GM10266 (cell line): ENCODE results near the gene SHISA4.

Experiments used
- DNase-seq: peaks from one replicate; pipeline ENCODE4 v3.0.0; 2012; ENCODE audit errors: extremely low spot score
- TF ChIP-seq, protein P1 (sequence below): IDR thresholded peaks from 2 replicates; pipeline ENCODE4 v1.5.1; 2012; ENCODE audit warnings: mild to moderate bottlenecking, low read depth; ENCODE audit not compliant: control insufficient read depth, insufficient read depth; ENCODE audit errors: missing control alignments

Gene SHISA4

DNA sequence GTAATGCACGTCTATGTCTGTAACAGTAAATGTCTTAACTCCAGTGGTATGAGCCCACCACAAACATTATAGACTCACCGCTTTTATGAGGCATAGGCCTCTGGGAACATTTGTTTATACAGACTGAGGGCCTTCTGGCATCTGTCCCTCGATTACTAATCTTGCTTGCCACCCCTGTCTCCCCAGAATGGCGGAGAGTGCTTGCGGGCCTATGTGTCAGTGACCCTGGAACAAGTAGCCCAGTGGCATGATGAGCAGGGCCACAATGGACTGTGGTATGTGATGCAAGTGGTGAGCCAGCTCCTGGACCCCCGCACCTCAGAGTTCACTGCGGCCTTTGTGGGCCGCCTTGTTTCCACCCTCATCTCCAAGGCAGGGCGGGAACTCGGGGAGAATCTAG lies 18.3 kb upstream of the SHISA4 start:
- TF ChIP-seq, protein P1, sequence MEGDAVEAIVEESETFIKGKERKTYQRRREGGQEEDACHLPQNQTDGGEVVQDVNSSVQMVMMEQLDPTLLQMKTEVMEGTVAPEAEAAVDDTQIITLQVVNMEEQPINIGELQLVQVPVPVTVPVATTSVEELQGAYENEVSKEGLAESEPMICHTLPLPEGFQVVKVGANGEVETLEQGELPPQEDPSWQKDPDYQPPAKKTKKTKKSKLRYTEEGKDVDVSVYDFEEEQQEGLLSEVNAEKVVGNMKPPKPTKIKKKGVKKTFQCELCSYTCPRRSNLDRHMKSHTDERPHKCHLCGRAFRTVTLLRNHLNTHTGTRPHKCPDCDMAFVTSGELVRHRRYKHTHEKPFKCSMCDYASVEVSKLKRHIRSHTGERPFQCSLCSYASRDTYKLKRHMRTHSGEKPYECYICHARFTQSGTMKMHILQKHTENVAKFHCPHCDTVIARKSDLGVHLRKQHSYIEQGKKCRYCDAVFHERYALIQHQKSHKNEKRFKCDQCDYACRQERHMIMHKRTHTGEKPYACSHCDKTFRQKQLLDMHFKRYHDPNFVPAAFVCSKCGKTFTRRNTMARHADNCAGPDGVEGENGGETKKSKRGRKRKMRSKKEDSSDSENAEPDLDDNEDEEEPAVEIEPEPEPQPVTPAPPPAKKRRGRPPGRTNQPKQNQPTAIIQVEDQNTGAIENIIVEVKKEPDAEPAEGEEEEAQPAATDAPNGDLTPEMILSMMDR = no peak
- DNase-seq = no peak

DNA sequence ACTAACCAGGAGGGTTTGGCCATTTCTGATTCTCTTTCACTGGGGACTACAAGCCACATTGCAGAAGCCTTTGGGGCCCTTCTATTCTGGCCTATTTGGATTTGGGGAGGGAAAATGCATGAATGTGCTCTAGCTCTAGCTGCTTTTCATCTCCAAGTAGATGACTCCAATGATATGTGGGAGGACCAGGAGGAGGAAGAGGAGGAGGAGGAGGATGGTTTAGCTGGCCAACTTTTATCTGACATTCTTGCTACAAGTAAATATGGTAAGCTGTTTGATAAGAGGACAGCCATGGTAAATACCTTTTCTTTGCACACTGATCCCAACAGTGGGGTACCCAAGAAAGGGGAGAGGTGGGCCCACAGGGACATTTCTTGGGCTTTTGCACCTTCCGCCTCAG lies 14.0 kb upstream of the SHISA4 start:
- DNase-seq = no peak
- TF ChIP-seq, protein P1 = no peak

DNA sequence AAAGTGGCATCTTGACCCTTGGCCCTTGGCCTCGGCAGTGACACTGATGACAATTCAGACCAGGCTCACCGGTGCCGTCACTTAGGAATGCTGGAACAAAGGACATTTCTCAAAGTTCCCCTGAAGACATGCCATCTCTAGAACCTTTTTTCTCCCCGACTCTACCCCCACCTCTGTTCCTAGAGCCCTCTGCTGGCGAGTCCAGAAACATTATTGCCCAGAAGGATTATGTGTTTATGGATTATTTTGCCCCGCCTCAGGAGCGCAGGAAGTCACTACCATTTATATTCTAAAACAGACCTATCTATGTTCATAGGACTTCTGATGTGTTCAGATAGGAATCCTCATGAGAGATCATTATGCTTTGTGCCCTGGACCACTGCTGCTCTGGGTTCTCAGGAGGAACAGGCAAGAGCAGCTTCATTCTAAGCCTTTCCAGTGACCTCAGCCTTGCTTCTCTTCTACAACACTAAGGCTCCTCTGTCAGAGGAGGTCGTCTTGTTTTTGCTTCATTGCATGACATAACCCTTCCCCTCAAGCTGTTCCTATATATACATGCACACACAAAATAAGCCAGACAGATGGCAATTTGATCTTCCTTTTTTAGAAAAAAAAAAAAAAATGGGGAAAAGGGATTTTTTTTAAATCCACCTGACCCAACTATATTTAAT lies 12.4 kb upstream of the SHISA4 start:
- TF ChIP-seq, protein P1 = no peak
- DNase-seq = no peak

DNA sequence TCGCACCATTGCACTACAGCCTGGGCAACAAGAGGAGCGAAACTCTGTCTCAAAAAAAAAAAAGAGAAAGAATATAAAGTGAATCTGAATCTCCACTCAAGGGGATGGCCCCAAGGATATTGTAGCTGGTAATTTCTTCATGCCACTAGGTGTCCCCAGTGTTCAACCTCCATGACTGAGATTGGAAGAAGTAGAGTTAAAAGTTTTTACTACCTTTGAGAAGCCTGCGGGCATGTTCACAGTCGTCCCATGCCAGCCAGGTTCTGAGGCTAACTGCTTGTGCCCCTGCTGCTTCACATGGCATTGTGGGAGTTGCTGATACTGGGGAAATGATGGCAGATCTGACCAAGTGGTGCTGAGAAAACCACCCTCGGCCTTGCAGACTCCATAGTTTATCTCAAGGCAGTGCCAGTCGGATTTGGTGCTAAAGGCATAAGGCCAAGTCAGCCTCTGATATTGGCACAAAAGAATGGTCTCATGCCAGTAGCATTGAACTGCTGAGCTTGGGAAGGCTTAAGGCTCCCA lies 10.8 kb upstream of the SHISA4 start:
- TF ChIP-seq, protein P1 = peak; percentile 62
- DNase-seq = peak; percentile 49

DNA sequence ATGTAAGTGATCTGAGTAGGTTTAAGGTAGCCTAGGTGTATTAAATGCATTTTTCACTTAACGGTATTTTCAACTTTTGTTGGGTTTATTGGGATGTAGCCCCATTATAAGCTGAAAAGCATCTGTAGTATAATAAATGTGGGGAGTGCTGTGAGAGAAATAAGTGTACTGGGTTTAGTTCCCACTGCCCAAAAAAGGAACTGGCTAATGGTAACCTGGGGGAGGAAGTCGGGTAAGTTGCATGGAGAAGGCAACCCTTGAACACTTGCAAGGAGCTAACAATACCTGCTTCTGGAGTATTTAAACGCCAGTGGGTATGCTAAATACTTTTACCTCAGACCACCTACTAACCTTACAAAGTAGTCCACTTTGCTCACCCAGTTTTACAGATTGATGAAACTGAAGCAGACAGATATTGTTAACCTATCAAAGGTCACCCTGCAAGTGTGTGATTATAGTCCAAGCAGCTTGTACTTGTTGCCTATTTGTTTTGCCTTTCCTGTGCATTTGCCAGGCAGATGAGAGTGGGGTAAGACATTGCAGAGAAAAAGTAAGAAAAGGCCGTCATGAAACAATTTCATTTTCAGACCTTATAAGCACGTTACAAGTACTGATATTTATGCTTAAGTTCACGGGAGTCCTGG lies 7.6 kb upstream of the SHISA4 start:
- no peak for DNase-seq
- TF ChIP-seq, protein P1 = no peak

DNA sequence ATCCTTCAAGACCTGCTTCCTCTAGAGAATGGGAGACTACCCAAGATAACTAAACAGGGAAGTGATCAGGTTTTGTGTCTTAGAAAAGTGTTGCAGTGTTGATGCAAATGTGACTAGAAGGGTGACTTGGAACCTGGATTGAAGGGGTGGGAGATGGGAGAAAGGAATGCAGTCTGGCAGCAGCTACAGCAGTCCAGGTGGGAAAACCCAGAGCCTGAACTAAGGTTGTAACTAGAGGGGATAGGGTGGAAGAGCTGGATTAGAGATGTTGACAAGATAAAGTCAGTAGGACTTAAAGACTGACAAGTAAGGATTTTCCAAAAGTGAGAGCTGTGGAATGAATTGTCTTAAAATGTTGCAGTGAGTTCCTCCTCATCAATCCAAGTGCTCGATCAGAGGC lies 7.1 kb upstream of the SHISA4 start:
- no peak for DNase-seq
- TF ChIP-seq, protein P1 = no peak

DNA sequence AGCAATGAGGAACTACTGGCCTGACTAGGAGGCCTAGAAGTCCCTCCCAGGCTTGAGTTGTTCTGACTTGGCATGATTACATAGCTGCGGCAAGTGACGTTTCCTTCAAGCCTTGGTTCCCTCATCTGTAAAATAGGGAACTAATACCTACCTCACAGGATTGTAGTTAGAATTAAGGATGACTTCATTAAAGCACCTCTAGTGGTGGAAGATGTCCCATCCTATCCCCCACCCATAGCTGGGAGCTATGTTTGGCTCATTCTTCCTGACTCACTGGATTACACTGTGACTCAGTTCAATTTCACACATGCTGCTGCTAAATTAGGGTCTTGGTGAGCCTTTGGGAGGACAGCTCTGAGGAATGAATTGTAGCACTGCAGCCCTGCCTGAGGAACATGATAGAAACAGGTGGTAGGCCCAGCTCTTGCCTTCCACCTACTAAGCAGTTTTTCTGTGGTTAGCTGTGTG lies 6.0 kb upstream of the SHISA4 start:
- no peak for DNase-seq
- TF ChIP-seq, protein P1 = no peak
